Left ventricle myocardium inferior (tissue), 1 donor: ENCODE measurements around the gene MUC15. TPM values are rescaled to one million over a fixed set of nuclear protein-coding genes. Genes with fewer than 3 reads are reported as not detected.

Source experiments
- DNase-seq: peaks from one replicate; pipeline ENCODE4 v3.0.0-alpha.2; 2020
- H3K27ac ChIP-seq: fragments of 200-600 bp; replicated peaks from 2 replicates; pipeline ENCODE4 v1.8.0; 2021
- H3K27me3 ChIP-seq: fragments of 200-600 bp; 2 replicates; pipeline ENCODE4 v1.8.0; 2021; ENCODE audit warnings: low read depth
- H3K36me3 ChIP-seq: fragments of 200-600 bp; 2 replicates; pipeline ENCODE4 v1.8.0; 2021
- H3K4me1 ChIP-seq: fragments of 200-600 bp; 2 replicates; pipeline ENCODE4 v1.8.0; 2021
- H3K4me3 ChIP-seq: fragments of 200-600 bp; 2 replicates; pipeline ENCODE4 v1.8.0; 2021; ENCODE audit warnings: mild to moderate bottlenecking, moderate library complexity
- H3K9me3 ChIP-seq: fragments of 200-600 bp; replicated peaks from 2 replicates; pipeline ENCODE4 v1.8.0; 2021
- intact Hi-C: fragments of 100-400 bp; cut with micrococcal nuclease; formaldehyde crosslinking; loops from one replicate; pipeline ENCODE4 v1.11.0; 2022
- total RNA-seq: library from RNA; stranded (reverse); fragmentation: NEBNext Ultra II Directional; extraction: Animal tissue kit (Norgen Biotek cat#: 25700); gene quantifications from one replicate; pipeline ENCODE4 v1.2.1, GENCODE V29; 2021
- TF ChIP-seq, protein P1 (sequence below): fragments of 200-600 bp; IDR thresholded peaks from 2 replicates; pipeline ENCODE4 v1.8.0; 2021; ENCODE audit warnings: antibody characterized with exemption, mild to moderate bottlenecking, borderline replicate concordance
- donor health status: DM: no; HTN: yes; CAD: no; lungs with severe emphysema.

The MUC15 gene
- total RNA-seq, 1 donor from 2014 or later, result not detected

DNA sequence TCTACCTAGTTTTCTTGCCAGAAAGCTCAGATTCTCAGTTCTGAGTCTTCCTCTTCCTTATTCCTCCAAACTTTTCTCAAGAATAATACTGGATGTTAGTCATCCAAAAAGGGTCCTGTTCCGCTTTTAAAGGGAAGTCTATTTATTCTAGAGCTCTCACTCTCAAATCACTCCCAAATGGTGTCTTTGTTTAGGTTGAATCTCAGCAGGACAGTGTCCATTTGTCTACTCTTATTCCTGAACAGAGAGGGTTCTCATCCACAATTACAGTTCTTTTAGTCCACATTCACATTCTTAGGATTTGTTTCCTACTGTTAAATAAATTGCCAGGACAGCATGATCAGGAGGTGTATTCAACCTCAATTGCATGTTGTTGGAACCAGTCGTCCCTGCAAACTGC, 61.3 kb downstream of the MUC15 start:
- no peak for DNase-seq
- H3K27ac ChIP-seq, result no peak overlapping the region
- H3K4me1 ChIP-seq, result no peaks in the 10 kb centered on the region
- no peaks in the 10 kb centered on the region for H3K9me3 ChIP-seq
- TF ChIP-seq, protein P1, sequence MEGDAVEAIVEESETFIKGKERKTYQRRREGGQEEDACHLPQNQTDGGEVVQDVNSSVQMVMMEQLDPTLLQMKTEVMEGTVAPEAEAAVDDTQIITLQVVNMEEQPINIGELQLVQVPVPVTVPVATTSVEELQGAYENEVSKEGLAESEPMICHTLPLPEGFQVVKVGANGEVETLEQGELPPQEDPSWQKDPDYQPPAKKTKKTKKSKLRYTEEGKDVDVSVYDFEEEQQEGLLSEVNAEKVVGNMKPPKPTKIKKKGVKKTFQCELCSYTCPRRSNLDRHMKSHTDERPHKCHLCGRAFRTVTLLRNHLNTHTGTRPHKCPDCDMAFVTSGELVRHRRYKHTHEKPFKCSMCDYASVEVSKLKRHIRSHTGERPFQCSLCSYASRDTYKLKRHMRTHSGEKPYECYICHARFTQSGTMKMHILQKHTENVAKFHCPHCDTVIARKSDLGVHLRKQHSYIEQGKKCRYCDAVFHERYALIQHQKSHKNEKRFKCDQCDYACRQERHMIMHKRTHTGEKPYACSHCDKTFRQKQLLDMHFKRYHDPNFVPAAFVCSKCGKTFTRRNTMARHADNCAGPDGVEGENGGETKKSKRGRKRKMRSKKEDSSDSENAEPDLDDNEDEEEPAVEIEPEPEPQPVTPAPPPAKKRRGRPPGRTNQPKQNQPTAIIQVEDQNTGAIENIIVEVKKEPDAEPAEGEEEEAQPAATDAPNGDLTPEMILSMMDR, result no peak
- no peak overlapping the region for H3K4me3 ChIP-seq
- H3K27me3 ChIP-seq, result no peaks in the 10 kb centered on the region
- intact Hi-C loops, result no loop called here
- H3K36me3 ChIP-seq, result no peaks in the 10 kb centered on the region

GRCh38 chr11:26510164-26510563, 61.9 kb downstream of the MUC15 start:
- no peak for DNase-seq
- Histone ChIP-seq H3K27ac (no peak overlapping the region), H3K27me3 (no peaks in the 10 kb centered on the region), H3K36me3 (no peaks in the 10 kb centered on the region), H3K4me3 (no peak overlapping the region), H3K9me3 (no peaks in the 10 kb centered on the region), H3K4me1 (no peaks in the 10 kb centered on the region)
- intact Hi-C loops, result no loop called here
- TF ChIP-seq, protein P1, result no peak

Other genes starting within 250 kb of the MUC15 start
- not detected for gene ANO3, start 240.1 kb downstream of the MUC15 start, total RNA-seq
- gene SLC5A12, start 149.8 kb upstream of the MUC15 start, total RNA-seq, result not detected